Omental fat pad (tissue), 4 donors: ENCODE data around the gene RMI2. TPM values are rescaled to one million over a fixed set of nuclear protein-coding genes. Genes with fewer than 3 reads are reported as not detected.

ENCODE experiments used
- ATAC-seq: fragments of 150-250 bp; one replicate; pipeline ENCODE4 v1.9.1; 2016; ENCODE audit warnings: mild to moderate bottlenecking, moderate library complexity; ENCODE audit not compliant: low FRiP score
- DNase-seq: peaks from one replicate; pipeline ENCODE4 v3.0.0-alpha.2; 2019; ENCODE audit warnings: low spot score
- CTCF ChIP-seq, 3 donors: fragments of 450-650 bp; IDR thresholded peaks; one replicate each; pipeline ENCODE4 v1.5.1; 2016 to 2017; ENCODE audit warnings: antibody characterized with exemption in 3 of 3, mild to moderate bottlenecking in 3 of 3, moderate library complexity in 2 of 3
- total RNA-seq, 4 donors: library from RNA; depleted of rRNA; stranded (reverse); fragments of >200 nt; gene quantifications; one replicate each; pipeline ENCODE4 v1.1.0, GENCODE V29; 2016

Gene RMI2
- total RNA-seq, 4 donors from 2014 or later, result 0.72 to 1.7 (median 1.2) TPM; not detected in 1

- DNase-seq, result no peak
- no peak for ATAC-seq
Measured at GRCh38 chr16:11379420-11379819, 34.2 kb downstream of the RMI2 start.

GRCh38 chr16:11380836-11381235, 35.6 kb downstream of the RMI2 start:
- no peak for TF ChIP-seq CTCF (IDR thresholded peaks at IDR 0.05)
- ATAC-seq (no peak), DNase-seq (no peak)

More at GRCh38 chr16:11379420-11379819, 34.2 kb downstream of the RMI2 start:
- TF ChIP-seq CTCF (IDR thresholded peaks at IDR 0.05), result no peak

- TF ChIP-seq CTCF (IDR thresholded peaks at IDR 0.05), result no peak
- no peak for ATAC-seq
- no peak for DNase-seq
Measured at GRCh38 chr16:11383481-11384183, 38.4 kb downstream of the RMI2 start.

- DNase-seq, result no peak
- ATAC-seq, result no peak
- no peak for TF ChIP-seq CTCF (IDR thresholded peaks at IDR 0.05)
Measured at GRCh38 chr16:11384184-11384955, 39.1 kb downstream of the RMI2 start.

GRCh38 chr16:11384956-11385586, 39.8 kb downstream of the RMI2 start:
- ATAC-seq, result no peak
- DNase-seq, result no peak
- TF ChIP-seq CTCF (IDR thresholded peaks at IDR 0.05), result no peak

- DNase-seq (no peak), ATAC-seq (no peak)
- no peak for TF ChIP-seq CTCF (IDR thresholded peaks at IDR 0.05)
Measured at GRCh38 chr16:11386054-11386680, 40.9 kb downstream of the RMI2 start.
